ENCODE measurements around the gene FBXO10. TPM values are rescaled to one million over a fixed set of nuclear protein-coding genes. Genes with fewer than 3 reads are reported as not detected.
A peak's percentile ranks its signal among the peaks of the same experiment; 100 is the strongest.
"Not testable (repeated sequence)": the region's sequence is repeated elsewhere in the genome, so short reads cannot be mapped to it uniquely, and the experiment has no call there.

FBXO10 gene
- total RNA-seq, 2 experiments from 2014 or later = 0.81 to 2.3 TPM

GRCh38 chr9:37602817-37603216 lies 26.6 kb upstream of the FBXO10 start:
- Histone ChIP-seq H3K27ac (ENCODE audit: low read depth in 1 of 2, low read length in 2 of 2) (no peak overlapping the region), H3K4me3 (ENCODE audit: low read length) (no peak overlapping the region), H3K36me3 (ENCODE audit: insufficient read depth, low read length) (no peaks in the 10 kb centered on the region), H3K9me3 (ENCODE audit: control insufficient read depth in 1 of 2, insufficient read depth in 1 of 2, low read length in 2 of 2) (no peaks in the 10 kb centered on the region), H3K27me3 (ENCODE audit: control insufficient read depth in 1 of 2, insufficient read depth in 2 of 2, low read length in 2 of 2) (peaks cover 3 to 5% of the 10 kb centered on the region in 2 experiments), H3K4me1 (ENCODE audit: insufficient read depth, low read length) (no peaks in the 10 kb centered on the region)
- Mint-ChIP-seq H3K4me1 (ENCODE audit: low read depth) (no peaks in the 10 kb centered on the region), H3K9me3 (no peaks in the 10 kb centered on the region), H3K27ac (no peak overlapping the region), H3K27me3 (peaks cover 49% of the 10 kb centered on the region), H3K4me3 (no peak overlapping the region), H3K36me3 (ENCODE audit: low read depth) (no peaks in the 10 kb centered on the region)
- CTCF ChIA-PET = no interaction called here
- intact Hi-C loops (cut with DNase I, micrococcal nuclease) = no loop called here
- POLR2A ChIA-PET = no interaction called here
- TF ChIP-seq, protein P1, sequence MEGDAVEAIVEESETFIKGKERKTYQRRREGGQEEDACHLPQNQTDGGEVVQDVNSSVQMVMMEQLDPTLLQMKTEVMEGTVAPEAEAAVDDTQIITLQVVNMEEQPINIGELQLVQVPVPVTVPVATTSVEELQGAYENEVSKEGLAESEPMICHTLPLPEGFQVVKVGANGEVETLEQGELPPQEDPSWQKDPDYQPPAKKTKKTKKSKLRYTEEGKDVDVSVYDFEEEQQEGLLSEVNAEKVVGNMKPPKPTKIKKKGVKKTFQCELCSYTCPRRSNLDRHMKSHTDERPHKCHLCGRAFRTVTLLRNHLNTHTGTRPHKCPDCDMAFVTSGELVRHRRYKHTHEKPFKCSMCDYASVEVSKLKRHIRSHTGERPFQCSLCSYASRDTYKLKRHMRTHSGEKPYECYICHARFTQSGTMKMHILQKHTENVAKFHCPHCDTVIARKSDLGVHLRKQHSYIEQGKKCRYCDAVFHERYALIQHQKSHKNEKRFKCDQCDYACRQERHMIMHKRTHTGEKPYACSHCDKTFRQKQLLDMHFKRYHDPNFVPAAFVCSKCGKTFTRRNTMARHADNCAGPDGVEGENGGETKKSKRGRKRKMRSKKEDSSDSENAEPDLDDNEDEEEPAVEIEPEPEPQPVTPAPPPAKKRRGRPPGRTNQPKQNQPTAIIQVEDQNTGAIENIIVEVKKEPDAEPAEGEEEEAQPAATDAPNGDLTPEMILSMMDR (IDR thresholded peaks at IDR 0.05) = no peak
- no peak for ATAC-seq (ENCODE audit: poor library complexity)
- DNase-seq = no peak

DNA sequence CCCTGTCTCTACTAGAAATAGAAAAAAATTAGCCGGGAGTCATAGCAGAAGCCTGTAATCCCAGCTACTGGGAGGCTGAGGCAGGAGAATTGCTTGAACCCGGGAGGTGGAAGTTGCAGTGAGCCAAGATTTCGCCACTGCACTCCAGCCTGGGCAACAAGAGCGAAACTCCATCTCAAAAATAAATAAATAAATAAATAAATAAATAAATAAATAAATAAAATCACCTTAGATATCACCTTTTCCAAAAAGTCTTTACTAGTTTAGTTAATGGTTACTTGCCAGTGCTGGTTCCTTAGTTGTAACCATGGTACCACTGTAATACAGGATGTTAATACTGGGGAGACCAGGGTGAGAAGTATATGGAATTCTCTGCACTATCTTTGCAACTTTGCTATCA lies 25.9 kb upstream of the FBXO10 start:
- H3K36me3 ChIP-seq (ENCODE audit: insufficient read depth, low read length); H3K36me3 Mint-ChIP-seq (ENCODE audit: low read depth); CTCF ChIA-PET; DNase-seq; H3K4me1 Mint-ChIP-seq (ENCODE audit: low read depth); H3K27me3 ChIP-seq (ENCODE audit: control insufficient read depth in 1 of 2, insufficient read depth in 2 of 2, low read length in 2 of 2); H3K4me3 ChIP-seq (ENCODE audit: low read length); H3K9me3 Mint-ChIP-seq; ATAC-seq (ENCODE audit: poor library complexity); intact Hi-C loops (cut with DNase I, micrococcal nuclease); H3K4me3 Mint-ChIP-seq; H3K4me1 ChIP-seq (ENCODE audit: insufficient read depth, low read length); H3K27ac ChIP-seq (ENCODE audit: low read depth in 1 of 2, low read length in 2 of 2); H3K9me3 ChIP-seq (ENCODE audit: control insufficient read depth in 1 of 2, insufficient read depth in 1 of 2, low read length in 2 of 2); H3K27ac Mint-ChIP-seq; POLR2A ChIA-PET: not testable (repeated sequence)
- peaks cover 49% of the 10 kb centered on the region for H3K27me3 Mint-ChIP-seq

DNA sequence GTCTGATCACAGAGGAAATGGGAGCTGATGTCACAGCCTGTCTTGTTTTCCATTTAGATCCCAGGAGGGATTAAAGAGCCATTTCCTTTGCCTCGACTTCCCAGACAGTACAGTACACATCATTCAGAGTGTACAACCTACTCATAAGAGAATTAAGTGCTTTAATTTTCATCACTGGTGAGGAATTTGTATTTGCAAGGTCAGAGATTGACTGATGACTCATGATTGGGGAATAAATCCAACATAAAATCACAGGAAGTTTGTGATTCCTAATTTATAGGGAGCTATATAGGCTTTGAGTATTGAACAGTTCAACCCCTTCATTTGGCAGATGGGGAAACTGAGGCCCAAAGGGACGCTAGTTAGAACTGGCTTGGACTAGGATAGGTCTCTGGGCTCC lies 20.3 kb upstream of the FBXO10 start:
- Mint-ChIP-seq H3K36me3 (ENCODE audit: low read depth) (peaks cover 11% of the 10 kb centered on the region), H3K4me3 (no peak overlapping the region), H3K27ac (no peak overlapping the region), H3K9me3 (no peaks in the 10 kb centered on the region), H3K27me3 (peaks cover 26% of the 10 kb centered on the region), H3K4me1 (ENCODE audit: low read depth) (peaks cover 31% of the 10 kb centered on the region)
- intact Hi-C loops (cut with DNase I, micrococcal nuclease) = loop anchor here in 1 of 2 experiments (5.0 kb wide), 4 partner anchors 109 to 206 kb away; partner anchors contain the start of genes DCAF10 and POLR1E
- Histone ChIP-seq H3K9me3 (ENCODE audit: control insufficient read depth in 1 of 2, insufficient read depth in 1 of 2, low read length in 2 of 2) (no peaks in the 10 kb centered on the region), H3K27ac (ENCODE audit: low read depth in 1 of 2, low read length in 2 of 2) (no peak overlapping the region), H3K4me3 (ENCODE audit: low read length) (no peak overlapping the region), H3K36me3 (ENCODE audit: insufficient read depth, low read length) (no peaks in the 10 kb centered on the region), H3K4me1 (ENCODE audit: insufficient read depth, low read length) (peaks cover 21% of the 10 kb centered on the region), H3K27me3 (ENCODE audit: control insufficient read depth in 1 of 2, insufficient read depth in 2 of 2, low read length in 2 of 2) (peaks cover 7% of the 10 kb centered on the region in 2 experiments)
- ATAC-seq (ENCODE audit: poor library complexity) (no peak), DNase-seq (no peak)
- TF ChIP-seq, protein P1 (IDR thresholded peaks at IDR 0.05) = no peak
- CTCF ChIA-PET = no interaction called here
- POLR2A ChIA-PET = no interaction called here

- Histone ChIP-seq H3K36me3 (ENCODE audit: insufficient read depth, low read length) (peaks cover 7% of the 10 kb centered on the region), H3K4me1 (ENCODE audit: insufficient read depth, low read length) (peaks cover 33% of the 10 kb centered on the region), H3K27me3 (ENCODE audit: control insufficient read depth in 1 of 2, insufficient read depth in 2 of 2, low read length in 2 of 2) (peaks cover 7% of the 10 kb centered on the region in 2 experiments), H3K4me3 (ENCODE audit: low read length) (no peak overlapping the region), H3K9me3 (ENCODE audit: control insufficient read depth in 1 of 2, insufficient read depth in 1 of 2, low read length in 2 of 2) (no peaks in the 10 kb centered on the region), H3K27ac (ENCODE audit: low read depth in 1 of 2, low read length in 2 of 2) (no peak overlapping the region)
- Mint-ChIP-seq H3K4me3 (peak overlapping the region; percentile 82), H3K27ac (peak overlapping the region; percentile 47), H3K27me3 (peaks cover 14% of the 10 kb centered on the region), H3K9me3 (no peaks in the 10 kb centered on the region), H3K36me3 (ENCODE audit: low read depth) (peaks cover 12% of the 10 kb centered on the region), H3K4me1 (ENCODE audit: low read depth) (peaks cover 50% of the 10 kb centered on the region)
- ATAC-seq (ENCODE audit: poor library complexity) (no peak), DNase-seq (no peak)
- intact Hi-C loops (cut with DNase I, micrococcal nuclease) = loop anchor here in 1 of 2 experiments (5.0 kb wide), 1 partner anchor 127 kb away; the partner anchor contains the start of gene ZBTB5
- POLR2A ChIA-PET = no interaction called here
- TF ChIP-seq, protein P1 (IDR thresholded peaks at IDR 0.05) = no peak
- CTCF ChIA-PET = interaction anchor here (1.1 to 1.2 kb wide), 2 partner anchors 10 to 15 kb away, joined by 4 to 5 read pairs; no protein-coding TSS in a partner anchor
Measured at GRCh38 chr9:37593883-37594448, 17.8 kb upstream of the FBXO10 start.
